GM12873 (cell line): ENCODE measurements around the gene RHEBL1.

Experiments
- CTCF ChIP-seq: IDR thresholded peaks from 2 replicates; pipeline ENCODE4 v1.5.1; 2012; ENCODE audit warnings: low read depth, mild to moderate bottlenecking, moderate library complexity, low read length, control low read depth; ENCODE audit not compliant: insufficient read depth; ENCODE audit errors: missing control alignments

The RHEBL1 gene

GRCh38 chr12:49088150-49088931, 18.6 kb upstream of the RHEBL1 start:
- TF ChIP-seq CTCF, result peak; percentile 94

GRCh38 chr12:49086116-49086515, 16.3 kb upstream of the RHEBL1 start:
- no peak for TF ChIP-seq CTCF

GRCh38 chr12:49084438-49084837, 14.7 kb upstream of the RHEBL1 start:
- TF ChIP-seq CTCF, result no peak

DNA sequence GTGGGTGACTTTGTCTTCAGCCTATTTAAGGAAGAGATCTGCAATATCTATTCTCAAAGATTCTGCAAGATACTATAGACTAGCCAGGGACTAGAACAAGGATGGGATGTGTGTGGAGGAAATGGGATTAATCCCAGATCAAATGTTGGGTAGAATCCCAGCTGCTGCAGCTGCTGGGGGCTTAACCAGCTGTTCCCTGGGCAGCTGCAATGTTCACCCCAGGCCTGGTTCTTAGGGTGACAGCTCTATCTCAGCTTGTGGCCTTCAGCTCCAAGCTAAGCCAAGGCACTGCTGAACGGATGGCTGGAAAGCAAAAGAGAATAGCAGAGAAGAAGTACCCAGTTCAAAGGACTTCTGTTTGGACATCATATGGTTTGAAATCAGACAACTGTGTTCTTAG, 10.0 kb upstream of the RHEBL1 start:
- TF ChIP-seq CTCF, result no peak

DNA sequence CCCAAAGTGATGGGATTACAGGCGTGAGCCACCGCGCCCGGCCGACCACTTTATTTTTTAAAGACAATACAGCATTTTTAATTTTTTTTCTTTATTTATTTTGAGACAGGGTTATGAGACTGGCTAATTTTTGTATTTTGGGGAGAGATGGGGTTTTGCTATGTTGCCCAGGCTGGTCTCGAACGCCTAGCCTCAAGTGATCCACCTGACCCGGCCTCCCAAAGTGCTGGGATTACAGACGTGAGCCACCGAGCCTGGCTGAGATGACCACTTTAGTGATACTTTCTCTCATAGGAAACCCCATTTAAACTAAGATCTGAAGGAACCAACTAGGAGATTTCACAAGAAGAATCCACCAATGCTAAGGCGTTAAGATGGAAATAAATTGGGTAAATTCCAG, 1.2 kb upstream of the RHEBL1 start:
- no peak for TF ChIP-seq CTCF

GRCh38 chr12:49068879-49069506, 786 bp downstream of the RHEBL1 start:
- no peak for TF ChIP-seq CTCF

DNA sequence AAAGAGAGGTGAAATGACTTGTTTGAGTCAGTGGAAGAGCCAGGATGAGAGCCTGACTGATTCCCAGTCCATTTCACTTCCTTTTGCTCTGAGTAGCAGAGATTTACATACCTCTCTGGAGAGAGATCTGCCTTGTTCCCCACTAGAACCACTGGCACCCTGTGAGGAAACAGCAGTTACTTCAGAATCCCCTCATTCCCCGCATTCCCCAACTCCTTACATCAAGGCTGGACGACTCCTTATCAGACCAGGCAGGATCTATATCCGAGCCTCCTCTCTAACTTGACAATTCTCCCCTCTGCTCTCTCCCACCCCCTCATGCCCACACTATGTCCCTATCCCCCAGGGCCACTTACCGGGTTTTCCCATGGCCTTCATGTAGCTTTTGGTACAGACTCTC, 3.7 kb downstream of the RHEBL1 start:
- TF ChIP-seq CTCF, result no peak
